NCI-H2107 treated with DMSO at 0.1 percent for 48 hours (cell line): ENCODE measurements around the gene KCTD10.

Experiments
- DNase-seq: peaks from one replicate; lab custom pipeline; 2025; ENCODE audit not compliant: unreplicated experiment; lab: John Stamatoyannopoulos, UW

Gene KCTD10

GRCh38 chr12:109494348-109494881 is 17.3 kb upstream of the KCTD10 start:
- DNase-seq: no peak

- no peak for DNase-seq
Observed at GRCh38 chr12:109493938-109494337, 16.8 kb upstream of the KCTD10 start.

- DNase-seq: no peak
Observed at GRCh38 chr12:109493090-109493489, 16.0 kb upstream of the KCTD10 start.

GRCh38 chr12:109492371-109492770 is 15.3 kb upstream of the KCTD10 start:
- no peak for DNase-seq

GRCh38 chr12:109491671-109492070 is 14.6 kb upstream of the KCTD10 start:
- DNase-seq: no peak

- no peak for DNase-seq
Observed at GRCh38 chr12:109489955-109490565, 13.0 kb upstream of the KCTD10 start.

GRCh38 chr12:109489016-109489954 is 12.2 kb upstream of the KCTD10 start:
- no peak for DNase-seq

GRCh38 chr12:109488051-109488665 is 11.1 kb upstream of the KCTD10 start:
- no peak for DNase-seq

GRCh38 chr12:109487181-109488050 is 10.3 kb upstream of the KCTD10 start:
- no peak for DNase-seq

GRCh38 chr12:109485201-109485600 is 8.1 kb upstream of the KCTD10 start:
- DNase-seq: no peak

GRCh38 chr12:109483346-109483745 is 6.2 kb upstream of the KCTD10 start:
- DNase-seq: no peak

- no peak for DNase-seq
Observed at GRCh38 chr12:109482894-109483293, 5.8 kb upstream of the KCTD10 start.

GRCh38 chr12:109482491-109482890 is 5.4 kb upstream of the KCTD10 start:
- no peak for DNase-seq

GRCh38 chr12:109481863-109482262 is 4.8 kb upstream of the KCTD10 start:
- DNase-seq: no peak

GRCh38 chr12:109480356-109480755 is 3.3 kb upstream of the KCTD10 start:
- DNase-seq: no peak

- DNase-seq: no peak
Observed at GRCh38 chr12:109479761-109480160, 2.7 kb upstream of the KCTD10 start.

GRCh38 chr12:109477963-109478315 is 839 bp upstream of the KCTD10 start:
- no peak for DNase-seq

- no peak for DNase-seq
Observed at GRCh38 chr12:109476807-109477184, 304 bp downstream of the KCTD10 start.

GRCh38 chr12:109475993-109476806 is 900 bp downstream of the KCTD10 start:
- DNase-seq: no peak

GRCh38 chr12:109475121-109475520 is 2.0 kb downstream of the KCTD10 start:
- no peak for DNase-seq
